Activated B cell treated with CpG ODN at 0.5 μM for 24 hours (primary cell): ENCODE results near the gene TUBGCP3. TPM values are rescaled to one million over a fixed set of nuclear protein-coding genes. Genes with fewer than 3 reads are reported as not detected.
A peak's percentile ranks its signal among the peaks of the same experiment; 100 is the strongest.

Source experiments
- ATAC-seq: fragments of 200-7000 bp; cut with Tn5 transposase; one replicate; pipeline ENCODE4 v1.10.0; 2021; ENCODE audit warnings: low read depth, mild to moderate bottlenecking, moderate library complexity
- CTCF ChIA-PET: fragments of 350-600 bp; sonication (Branson Sonifier 250); formaldehyde crosslinking; loops from one replicate; lab custom pipeline; 2021; ENCODE audit warnings: antibody characterized with exemption; lab: Charles Lee
- POLR2A ChIA-PET: fragments of 350-600 bp; sonication (Branson Sonifier 250); formaldehyde crosslinking; loops from one replicate; lab custom pipeline; 2021; ENCODE audit warnings: antibody characterized with exemption; lab: Charles Lee
- DNase-seq: peaks from one replicate; pipeline ENCODE4 v3.0.0; 2022
- H3K27ac Mint-ChIP-seq: one replicate; pipeline ENCODE4 v1.8.0; 2020; ENCODE audit warnings: mixed read lengths
- H3K27me3 Mint-ChIP-seq: one replicate; pipeline ENCODE4 v1.8.0; 2021; ENCODE audit warnings: mixed read lengths
- H3K36me3 Mint-ChIP-seq: one replicate; pipeline ENCODE4 v1.8.0; 2021; ENCODE audit warnings: low read depth, mixed read lengths
- H3K4me1 Mint-ChIP-seq: one replicate; pipeline ENCODE4 v1.8.0; 2021; ENCODE audit warnings: mixed read lengths
- H3K4me3 Mint-ChIP-seq: one replicate; pipeline ENCODE4 v1.8.0; 2020; ENCODE audit warnings: mild to moderate bottlenecking, mixed read lengths
- H3K9me3 Mint-ChIP-seq: one replicate; pipeline ENCODE4 v1.8.0; 2020; ENCODE audit warnings: mixed read lengths
- CTCF ChIP-seq: fragments of 200-600 bp; IDR thresholded peaks from one replicate; pipeline ENCODE4 v1.8.0; 2022; ENCODE audit warnings: antibody characterized with exemption, mild to moderate bottlenecking
- intact Hi-C: fragments of 100-400 bp; cut with micrococcal nuclease; formaldehyde crosslinking; loops from one replicate; pipeline ENCODE4 v1.15.1; 2024
- total RNA-seq: library from RNA; stranded (reverse); gene quantifications from 2 replicates; pipeline ENCODE4 v1.2.3, GENCODE V29; 2022

TUBGCP3 gene
- total RNA-seq, 1 donor from 2014 or later = 57.4 TPM

- Mint-ChIP-seq H3K9me3 (no peaks in the 10 kb centered on the region), H3K4me3 (peak overlapping the region; percentile 80), H3K27ac (no peak overlapping the region), H3K36me3 (no peaks in the 10 kb centered on the region), H3K4me1 (peaks cover 10% of the 10 kb centered on the region), H3K27me3 (peaks cover 21% of the 10 kb centered on the region)
- CTCF ChIA-PET = interaction anchor here (0.8 to 1.6 kb wide), 7 partner anchors 18 to 1132 kb away, joined by 3 to 6 read pairs (median 4); no protein-coding TSS in a partner anchor
- ATAC-seq (peak; percentile 100), DNase-seq (peak; percentile 87)
- POLR2A ChIA-PET = interaction anchor here (0.8 kb wide), 1 partner anchor 18 kb away, joined by 5 read pairs; the partner anchor contains the start of gene TUBGCP3
- intact Hi-C loops = loop anchor here (1.0 to 10.0 kb wide), 6 partner anchors 19 to 1662 kb away; no protein-coding TSS in a partner anchor
- peak; percentile 57 for TF ChIP-seq CTCF
Observed at GRCh38 chr13:112606109-112607001, 18.4 kb upstream of the TUBGCP3 start.

GRCh38 chr13:112605531-112605990 is 17.6 kb upstream of the TUBGCP3 start:
- Mint-ChIP-seq H3K4me3 (peak overlapping the region; percentile 80), H3K36me3 (no peaks in the 10 kb centered on the region), H3K27me3 (peaks cover 21% of the 10 kb centered on the region), H3K9me3 (no peaks in the 10 kb centered on the region), H3K4me1 (peaks cover 10% of the 10 kb centered on the region), H3K27ac (no peak overlapping the region)
- ChIA-PET CTCF (interaction anchor here (0.8 to 1.6 kb wide), 5 partner anchors 17 to 1131 kb away, joined by 3 to 6 read pairs (median 4); no protein-coding TSS in a partner anchor), POLR2A (interaction anchor here (0.8 kb wide), 1 partner anchor 18 kb away, joined by 5 read pairs; the partner anchor contains the start of gene TUBGCP3)
- ATAC-seq (no peak), DNase-seq (no peak)
- intact Hi-C loops = loop anchor here (5.0 to 10.0 kb wide), 4 partner anchors 531 to 1661 kb away; no protein-coding TSS in a partner anchor
- no peak for TF ChIP-seq CTCF

- Mint-ChIP-seq H3K9me3 (no peaks in the 10 kb centered on the region), H3K36me3 (no peaks in the 10 kb centered on the region), H3K27me3 (peaks cover 19% of the 10 kb centered on the region), H3K27ac (no peak overlapping the region), H3K4me3 (no peak overlapping the region), H3K4me1 (peaks cover 10% of the 10 kb centered on the region)
- intact Hi-C loops = loop anchor here (10.0 kb wide), 3 partner anchors 529 to 1659 kb away; no protein-coding TSS in a partner anchor
- ATAC-seq = no peak
- no peak for DNase-seq
- ChIA-PET CTCF (no interaction called here), POLR2A (no interaction called here)
- no peak for TF ChIP-seq CTCF
Observed at GRCh38 chr13:112603641-112604225, 15.8 kb upstream of the TUBGCP3 start.

GRCh38 chr13:112602189-112602588 is 14.2 kb upstream of the TUBGCP3 start:
- no peak for DNase-seq
- peaks cover 10% of the 10 kb centered on the region for H3K4me1 Mint-ChIP-seq
- no peaks in the 10 kb centered on the region for H3K9me3 Mint-ChIP-seq
- intact Hi-C loops = loop anchor here (10.0 kb wide), 3 partner anchors 527 to 1657 kb away; no protein-coding TSS in a partner anchor
- no peaks in the 10 kb centered on the region for H3K36me3 Mint-ChIP-seq
- no peak overlapping the region for H3K27ac Mint-ChIP-seq
- ChIA-PET CTCF (no interaction called here), POLR2A (no interaction called here)
- peaks cover 9% of the 10 kb centered on the region for H3K27me3 Mint-ChIP-seq
- ATAC-seq = no peak
- no peak overlapping the region for H3K4me3 Mint-ChIP-seq
- TF ChIP-seq CTCF = no peak
